Measurements from ENCODE around the gene ARHGEF28. TPM values are rescaled to one million over a fixed set of nuclear protein-coding genes. Genes with fewer than 3 reads are reported as not detected.

Gene ARHGEF28
- total and polyA plus RNA-seq, 9 of the 15 experiments (the other 6 are each of a cell fraction or from before 2014, with no cell fraction given), result 0.27 TPM; not detected in 8

DNA sequence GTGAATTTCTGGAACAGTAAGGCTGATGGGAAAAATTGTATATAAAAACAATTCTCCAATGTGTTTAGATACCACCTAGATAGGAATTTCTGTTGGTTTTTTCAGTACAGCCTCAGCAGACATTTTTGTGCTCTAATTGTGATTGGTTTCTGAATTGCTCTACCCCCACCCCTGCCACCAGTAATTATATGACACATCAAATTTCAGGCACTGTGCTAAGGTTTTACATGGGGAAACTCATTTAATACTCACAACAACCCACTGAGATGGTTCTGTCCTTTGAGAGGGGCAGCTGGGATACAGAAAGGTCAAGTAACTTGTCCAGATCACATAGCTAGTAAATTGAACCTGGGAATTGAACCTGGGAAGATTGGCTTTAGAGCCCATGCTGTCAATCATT lies 288.0 kb downstream of the ARHGEF28 start:
- intact Hi-C loops (cut with micrococcal nuclease) (no loop called here), in situ Hi-C loops (cut with MboI) (no loop called here)
- no peak overlapping the region for H3K4me3 ChIP-seq
- ChIA-PET POLR2A (interaction anchor here (0.6 kb wide), 2 partner anchors 749 to 1160 kb away, joined by 3 read pairs; no protein-coding TSS in a partner anchor), CTCF (ENCODE audit: low intra/inter-chr PET ratio) (no interaction called here)
- DNase-seq (ENCODE audit: extremely low read depth in 1 of 4, low spot score in 3 of 4), result no peak
- FAIRE-seq, result no peak
- TF ChIP-seq, protein P1, sequence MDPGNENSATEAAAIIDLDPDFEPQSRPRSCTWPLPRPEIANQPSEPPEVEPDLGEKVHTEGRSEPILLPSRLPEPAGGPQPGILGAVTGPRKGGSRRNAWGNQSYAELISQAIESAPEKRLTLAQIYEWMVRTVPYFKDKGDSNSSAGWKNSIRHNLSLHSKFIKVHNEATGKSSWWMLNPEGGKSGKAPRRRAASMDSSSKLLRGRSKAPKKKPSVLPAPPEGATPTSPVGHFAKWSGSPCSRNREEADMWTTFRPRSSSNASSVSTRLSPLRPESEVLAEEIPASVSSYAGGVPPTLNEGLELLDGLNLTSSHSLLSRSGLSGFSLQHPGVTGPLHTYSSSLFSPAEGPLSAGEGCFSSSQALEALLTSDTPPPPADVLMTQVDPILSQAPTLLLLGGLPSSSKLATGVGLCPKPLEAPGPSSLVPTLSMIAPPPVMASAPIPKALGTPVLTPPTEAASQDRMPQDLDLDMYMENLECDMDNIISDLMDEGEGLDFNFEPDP (CRISPR knock-in tag; IDR thresholded peaks at IDR 0.05), result no peak
- no peak for TF ChIP-seq EHMT2 (IDR thresholded peaks at IDR 0.05)
- TF ChIP-seq, protein P2, sequence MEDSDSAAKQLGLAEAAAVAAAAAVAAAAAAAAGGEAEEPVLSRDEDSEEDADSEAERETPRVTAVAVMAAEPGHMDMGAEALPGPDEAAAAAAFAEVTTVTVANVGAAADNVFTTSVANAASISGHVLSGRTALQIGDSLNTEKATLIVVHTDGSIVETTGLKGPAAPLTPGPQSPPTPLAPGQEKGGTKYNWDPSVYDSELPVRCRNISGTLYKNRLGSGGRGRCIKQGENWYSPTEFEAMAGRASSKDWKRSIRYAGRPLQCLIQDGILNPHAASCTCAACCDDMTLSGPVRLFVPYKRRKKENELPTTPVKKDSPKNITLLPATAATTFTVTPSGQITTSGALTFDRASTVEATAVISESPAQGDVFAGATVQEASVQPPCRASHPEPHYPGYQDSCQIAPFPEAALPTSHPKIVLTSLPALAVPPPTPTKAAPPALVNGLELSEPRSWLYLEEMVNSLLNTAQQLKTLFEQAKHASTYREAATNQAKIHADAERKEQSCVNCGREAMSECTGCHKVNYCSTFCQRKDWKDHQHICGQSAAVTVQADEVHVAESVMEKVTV (CRISPR knock-in tag; IDR thresholded peaks at IDR 0.05), result no peak
- no peak for TF ChIP-seq SIRT6 (IDR thresholded peaks at IDR 0.05; ENCODE audit: low read depth, low read length)
- no peaks in the 10 kb centered on the region for H3K9me3 ChIP-seq (replicated peaks; ENCODE audit: control insufficient read depth, insufficient read depth, low read depth, low read length)
- no TSS peak for BruUV-seq (replicated peaks)
- H4K20me1 ChIP-seq (replicated peaks; ENCODE audit: control insufficient read depth, insufficient read depth, low read length), result no peaks in the 10 kb centered on the region
- H2AFZ ChIP-seq (ENCODE audit: low read depth, low read length), result no peak overlapping the region
- no peaks in the 10 kb centered on the region for H3K9me1 ChIP-seq (ENCODE audit: control insufficient read depth, insufficient read depth, low read length)
- H3K79me2 ChIP-seq (ENCODE audit: control insufficient read depth, insufficient read depth, low read length), result no peaks in the 10 kb centered on the region
- no peak overlapping the region for H3K4me2 ChIP-seq (ENCODE audit: insufficient read depth, low read length)
- H3K27me3 ChIP-seq (ENCODE audit: control insufficient read depth in 2 of 2, insufficient read depth in 2 of 2, low read length in 2 of 2), result peaks cover 12% of the 10 kb centered on the region in 2 experiments
- H3K4me1 ChIP-seq (replicated peaks in 1 of 2; ENCODE audit: control insufficient read depth in 2 of 2, insufficient read depth in 2 of 2, low read length in 2 of 2), result peaks cover 0 to 5% of the 10 kb centered on the region in 2 experiments; a peak in 1 of 5 replicates
- no peaks in the 10 kb centered on the region for H3K36me3 ChIP-seq (ENCODE audit: control insufficient read depth, insufficient read depth, low read length)
- H3K9ac ChIP-seq (ENCODE audit: insufficient read depth in 1 of 2, low read depth in 2 of 2, low read length in 2 of 2), result no peak overlapping the region
- H3K27ac ChIP-seq (ENCODE audit: extremely low read depth, low read depth, low read length), result no peak overlapping the region
- ATAC-seq, result no peak
